Measurements from ENCODE around the gene KANSL1. TPM values are rescaled to one million over a fixed set of nuclear protein-coding genes. Genes with fewer than 3 reads are reported as not detected.

Gene KANSL1
- total and polyA plus RNA-seq, 4 donors: 16.2 to 189 (median 47.4) TPM

DNA sequence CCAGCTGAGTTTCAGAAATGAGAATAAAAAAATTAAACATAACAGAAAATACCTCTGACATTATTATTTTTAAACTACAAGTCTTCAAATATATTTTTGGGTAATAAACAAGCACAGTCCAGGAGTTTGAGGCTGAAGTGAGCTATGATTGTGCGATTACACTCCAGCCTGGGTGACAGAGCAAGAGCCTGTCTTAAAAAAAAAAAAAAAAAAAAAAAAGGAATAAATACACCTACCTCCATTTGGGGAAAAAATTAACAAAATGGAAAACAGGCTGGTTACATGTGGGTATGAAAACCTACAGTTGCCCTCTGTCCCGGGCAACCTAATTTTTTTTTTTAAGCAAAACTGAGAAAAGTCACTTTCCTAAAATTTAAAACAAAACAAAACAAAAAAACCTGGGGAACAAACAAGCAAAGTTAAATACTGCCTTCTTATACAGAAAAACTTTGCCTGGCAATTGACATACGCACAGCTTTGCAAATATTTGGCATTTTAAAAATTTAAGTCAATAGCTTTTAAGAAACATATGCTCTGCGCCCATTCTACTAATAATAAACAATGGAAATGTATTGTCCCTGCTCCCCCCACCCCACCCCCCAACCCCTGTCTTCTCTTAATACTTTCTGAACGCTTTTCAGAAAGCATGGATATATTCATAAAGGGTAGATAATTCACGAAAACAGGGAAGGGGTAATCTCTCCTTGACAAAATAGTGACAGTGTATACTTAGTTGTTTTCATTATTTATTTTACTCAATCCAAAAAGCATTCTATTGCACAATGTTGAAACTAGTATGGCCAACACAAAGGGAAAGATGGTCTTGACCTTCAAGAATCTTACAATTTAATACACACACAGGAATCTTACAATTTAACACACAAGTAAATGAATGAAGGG, 112.9 kb downstream of the KANSL1 start:
- DNase-seq: no peak
- no peak overlapping the region for H3K27ac ChIP-seq (ENCODE audit: low read depth in 1 of 2, low read length in 1 of 2)

DNA sequence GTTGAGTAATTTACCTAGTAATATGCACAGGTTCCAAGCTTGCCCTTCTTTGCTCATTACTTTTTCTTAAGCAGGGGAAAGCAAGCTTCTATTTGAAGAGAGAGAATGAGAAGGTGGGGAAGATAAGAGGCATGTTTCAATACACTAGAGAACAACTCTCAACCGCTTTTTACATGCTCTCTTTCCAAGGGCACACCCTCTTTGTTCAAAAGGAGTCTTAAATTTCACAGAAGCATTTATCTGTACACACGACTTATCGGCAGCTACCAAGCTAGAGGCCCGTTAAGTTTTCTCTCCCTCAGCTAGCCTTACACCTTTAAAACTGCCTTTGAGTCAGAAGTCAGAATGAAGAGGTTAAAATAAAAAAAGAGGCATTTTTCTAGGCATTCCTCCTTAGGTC, 114.6 kb downstream of the KANSL1 start:
- ATAC-seq (ENCODE audit: insufficient read depth, low FRiP score): no peak
- Histone ChIP-seq H3K36me3 (ENCODE audit: control insufficient read depth in 4 of 4, insufficient read depth in 4 of 4, low read length in 4 of 4) (peaks cover 0 to 13% (median 4%) of the 10 kb centered on the region in 4 donors), H3K27ac (ENCODE audit: low read depth in 1 of 2, low read length in 1 of 2) (no peak overlapping the region), H3K9ac (ENCODE audit: insufficient read depth in 1 of 2, low read length in 2 of 2) (no peak overlapping the region), H3K27me3 (ENCODE audit: control insufficient read depth in 3 of 3, insufficient read depth in 3 of 3, low read length in 2 of 3) (no peaks in the 10 kb centered on the region), H3K9me3 (ENCODE audit: control insufficient read depth in 4 of 4, insufficient read depth in 3 of 4, low read length in 3 of 4) (no peaks in the 10 kb centered on the region), H3K4me1 (ENCODE audit: control insufficient read depth in 5 of 5, insufficient read depth in 5 of 5, low read length in 5 of 5) (peaks cover 0 to 26% (median 4%) of the 10 kb centered on the region in 5 donors), H3K4me3 (no peak overlapping the region)
- no peak for DNase-seq
- WGBS, 2 donors: 73 to 93% methylated on average over 4 of the region's 4 CpGs
- TF ChIP-seq, protein P1, sequence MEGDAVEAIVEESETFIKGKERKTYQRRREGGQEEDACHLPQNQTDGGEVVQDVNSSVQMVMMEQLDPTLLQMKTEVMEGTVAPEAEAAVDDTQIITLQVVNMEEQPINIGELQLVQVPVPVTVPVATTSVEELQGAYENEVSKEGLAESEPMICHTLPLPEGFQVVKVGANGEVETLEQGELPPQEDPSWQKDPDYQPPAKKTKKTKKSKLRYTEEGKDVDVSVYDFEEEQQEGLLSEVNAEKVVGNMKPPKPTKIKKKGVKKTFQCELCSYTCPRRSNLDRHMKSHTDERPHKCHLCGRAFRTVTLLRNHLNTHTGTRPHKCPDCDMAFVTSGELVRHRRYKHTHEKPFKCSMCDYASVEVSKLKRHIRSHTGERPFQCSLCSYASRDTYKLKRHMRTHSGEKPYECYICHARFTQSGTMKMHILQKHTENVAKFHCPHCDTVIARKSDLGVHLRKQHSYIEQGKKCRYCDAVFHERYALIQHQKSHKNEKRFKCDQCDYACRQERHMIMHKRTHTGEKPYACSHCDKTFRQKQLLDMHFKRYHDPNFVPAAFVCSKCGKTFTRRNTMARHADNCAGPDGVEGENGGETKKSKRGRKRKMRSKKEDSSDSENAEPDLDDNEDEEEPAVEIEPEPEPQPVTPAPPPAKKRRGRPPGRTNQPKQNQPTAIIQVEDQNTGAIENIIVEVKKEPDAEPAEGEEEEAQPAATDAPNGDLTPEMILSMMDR (IDR thresholded peaks at IDR 0.05; ENCODE audit: control extremely low read depth, extremely low read depth): no peak

More for the DNA sequence above, 112.9 kb downstream of the KANSL1 start:
- H3K9ac ChIP-seq (ENCODE audit: insufficient read depth in 1 of 2, low read length in 2 of 2): no peak overlapping the region
- no peak overlapping the region for H3K4me3 ChIP-seq
- ATAC-seq (ENCODE audit: insufficient read depth, low FRiP score): no peak
- no peaks in the 10 kb centered on the region for H3K9me3 ChIP-seq (ENCODE audit: control insufficient read depth in 4 of 4, insufficient read depth in 3 of 4, low read length in 3 of 4)
- 97 to 98% methylated on average over 6 of the region's 6 CpGs for WGBS, 2 donors
- TF ChIP-seq, protein P1 (IDR thresholded peaks at IDR 0.05; ENCODE audit: control extremely low read depth, extremely low read depth): no peak
- peaks cover 0 to 25% (median 4%) of the 10 kb centered on the region in 5 donors for H3K4me1 ChIP-seq (ENCODE audit: control insufficient read depth in 5 of 5, insufficient read depth in 5 of 5, low read length in 5 of 5)
- H3K36me3 ChIP-seq (ENCODE audit: control insufficient read depth in 4 of 4, insufficient read depth in 4 of 4, low read length in 4 of 4): peaks cover 0 to 12% (median 4%) of the 10 kb centered on the region in 4 donors
- no peaks in the 10 kb centered on the region for H3K27me3 ChIP-seq (ENCODE audit: control insufficient read depth in 3 of 3, insufficient read depth in 3 of 3, low read length in 2 of 3)

DNA sequence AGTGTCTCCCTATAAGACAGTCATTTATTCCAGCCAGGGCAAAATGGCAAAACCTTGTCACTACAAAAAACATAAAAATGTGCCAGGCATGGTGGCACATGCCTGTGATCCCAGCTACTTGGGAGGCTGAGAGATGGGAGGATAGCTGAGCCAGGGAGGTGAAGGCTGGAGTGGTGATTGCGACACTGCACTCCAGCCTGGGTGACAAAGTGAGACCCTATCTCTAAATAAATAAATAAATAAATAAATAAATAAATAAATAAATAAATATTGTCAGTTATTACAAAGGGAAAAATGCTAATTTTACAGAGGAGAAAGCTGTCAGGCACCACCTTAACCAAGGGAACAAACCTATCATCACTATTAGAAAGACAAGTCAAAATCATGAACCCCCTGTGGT, 118.7 kb downstream of the KANSL1 start:
- peaks cover 0 to 14% (median 3%) of the 10 kb centered on the region in 4 donors for H3K36me3 ChIP-seq (ENCODE audit: control insufficient read depth in 4 of 4, insufficient read depth in 4 of 4, low read length in 4 of 4)
- H3K4me1 ChIP-seq (ENCODE audit: control insufficient read depth in 5 of 5, insufficient read depth in 5 of 5, low read length in 5 of 5): peaks cover 0 to 18% (median 0%) of the 10 kb centered on the region in 5 donors
- H3K27me3 ChIP-seq (ENCODE audit: control insufficient read depth in 3 of 3, insufficient read depth in 3 of 3, low read length in 2 of 3): no peaks in the 10 kb centered on the region
- WGBS, 2 donors: 100% methylated on average over 1 of the region's 1 CpG
- no peak overlapping the region for H3K9ac ChIP-seq (ENCODE audit: insufficient read depth in 1 of 2, low read length in 2 of 2)
- H3K9me3 ChIP-seq (ENCODE audit: control insufficient read depth in 4 of 4, insufficient read depth in 3 of 4, low read length in 3 of 4): no peaks in the 10 kb centered on the region
- TF ChIP-seq, protein P1 (IDR thresholded peaks at IDR 0.05; ENCODE audit: control extremely low read depth, extremely low read depth): no peak
- H3K4me3 ChIP-seq: no peak overlapping the region
- H3K27ac ChIP-seq (ENCODE audit: low read depth in 1 of 2, low read length in 1 of 2): no peak overlapping the region
- DNase-seq: no peak
- no peak for ATAC-seq (ENCODE audit: insufficient read depth, low FRiP score)
